ENCODE results near the gene ENTREP1.
"Not testable (repeated sequence)": the region's sequence is repeated elsewhere in the genome, so short reads cannot be mapped to it uniquely, and the experiment has no call there.

Gene ENTREP1

GRCh38 chr9:69420611-69421270, 95.7 kb downstream of the ENTREP1 start:
- DNase-seq: no peak

GRCh38 chr9:69421908-69422801, 97.1 kb downstream of the ENTREP1 start:
- DNase-seq: peak; percentile 25

DNA sequence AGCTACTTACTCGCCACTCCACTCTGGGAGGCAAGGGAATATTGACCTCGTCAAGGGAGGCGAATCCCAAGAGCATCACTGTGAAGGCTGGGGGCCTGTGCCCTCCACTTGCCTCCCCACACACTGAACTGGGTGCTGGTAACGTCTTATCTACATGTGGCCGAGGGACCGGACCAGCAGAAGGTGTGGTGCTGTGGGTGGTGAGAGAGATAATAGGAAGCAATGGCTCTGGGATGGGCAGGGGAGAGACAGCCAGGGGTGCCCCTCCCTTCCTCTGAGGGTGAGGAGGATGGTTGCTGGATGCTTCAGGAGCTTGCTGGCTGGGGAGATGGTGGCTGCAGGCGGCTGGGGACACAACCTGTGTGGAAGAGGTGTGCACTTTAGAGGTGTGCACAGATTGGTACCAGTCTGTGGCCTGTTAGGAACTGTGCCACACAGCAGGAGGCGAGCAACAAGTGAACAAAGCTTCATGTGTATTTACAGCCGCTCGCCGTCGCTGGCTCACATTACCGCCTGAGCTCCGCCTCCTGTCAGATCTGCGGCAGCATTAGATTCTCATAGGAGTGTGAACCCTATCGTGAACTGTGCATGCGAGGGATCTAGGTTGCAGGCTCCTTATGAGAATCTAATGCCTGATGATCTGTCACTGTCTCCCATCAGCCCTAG, 100.3 kb downstream of the ENTREP1 start:
- DNase-seq: no peak

DNA sequence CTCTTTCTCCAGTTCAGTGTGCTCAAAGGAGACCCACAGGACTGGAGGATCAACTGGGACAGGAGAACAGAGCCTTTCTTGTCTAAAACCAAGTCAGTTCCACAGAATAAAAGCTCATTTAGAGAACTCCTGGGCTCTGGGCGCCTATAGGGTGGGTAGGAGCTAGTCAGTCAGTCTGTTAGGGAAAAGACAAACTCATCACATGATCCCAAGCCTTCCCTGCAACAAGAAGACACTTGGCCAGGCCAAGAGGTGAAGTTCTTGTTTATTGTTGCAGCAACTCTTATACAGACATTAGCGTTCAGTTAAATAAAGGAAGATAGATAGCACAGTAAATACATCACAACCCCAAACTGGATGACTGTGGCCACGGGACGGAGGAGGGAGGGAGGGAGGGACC, 102.3 kb downstream of the ENTREP1 start:
- no peak for DNase-seq

- no peak for DNase-seq
These were observed 103.2 kb downstream of the ENTREP1 start for GRCh38 chr9:69428017-69428785.

DNA sequence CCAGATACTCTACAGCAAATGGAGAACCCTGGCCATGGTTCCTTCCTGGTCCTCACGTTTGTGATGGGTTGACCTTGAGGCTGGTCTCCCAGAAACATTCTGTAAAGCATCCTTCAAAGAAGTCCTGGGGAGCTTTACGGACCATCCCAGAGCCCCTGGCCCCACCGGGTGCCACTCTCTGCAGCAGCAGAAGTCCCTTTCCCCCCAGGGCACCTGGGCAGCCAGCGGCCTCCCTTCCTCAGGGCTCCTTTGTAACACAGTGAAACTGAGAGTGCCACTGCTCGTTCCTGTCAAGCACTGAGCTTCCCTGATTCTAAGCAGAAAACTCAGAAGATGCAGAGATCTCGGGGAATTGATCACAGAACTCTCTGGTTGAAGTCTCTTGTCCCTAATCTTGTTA, 104.3 kb downstream of the ENTREP1 start:
- no peak for DNase-seq

DNA sequence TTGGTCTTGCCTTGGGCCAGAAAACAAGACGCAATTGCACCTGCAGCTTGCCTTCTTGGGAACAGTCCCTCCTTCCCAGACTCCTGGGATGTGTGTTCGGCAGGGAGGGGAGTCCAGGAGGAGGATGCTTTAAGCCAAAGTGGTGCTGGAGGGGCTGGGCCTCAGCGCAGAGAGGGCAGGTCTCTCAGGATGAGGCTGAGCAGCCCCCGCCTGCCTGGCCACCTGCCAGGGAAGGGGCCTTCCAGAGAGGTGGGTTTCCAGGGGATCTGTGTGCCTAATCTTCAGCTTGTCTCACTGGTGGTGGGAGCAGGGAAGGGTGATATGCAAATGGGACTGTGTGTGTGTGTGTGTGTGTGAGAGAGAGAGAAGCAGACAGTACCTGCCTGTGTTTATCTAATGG, 105.2 kb downstream of the ENTREP1 start:
- DNase-seq: no peak

- no peak for DNase-seq
These were observed 106.2 kb downstream of the ENTREP1 start for GRCh38 chr9:69431203-69431602.

- no peak for DNase-seq
These were observed 106.8 kb downstream of the ENTREP1 start for GRCh38 chr9:69431777-69432176.

DNA sequence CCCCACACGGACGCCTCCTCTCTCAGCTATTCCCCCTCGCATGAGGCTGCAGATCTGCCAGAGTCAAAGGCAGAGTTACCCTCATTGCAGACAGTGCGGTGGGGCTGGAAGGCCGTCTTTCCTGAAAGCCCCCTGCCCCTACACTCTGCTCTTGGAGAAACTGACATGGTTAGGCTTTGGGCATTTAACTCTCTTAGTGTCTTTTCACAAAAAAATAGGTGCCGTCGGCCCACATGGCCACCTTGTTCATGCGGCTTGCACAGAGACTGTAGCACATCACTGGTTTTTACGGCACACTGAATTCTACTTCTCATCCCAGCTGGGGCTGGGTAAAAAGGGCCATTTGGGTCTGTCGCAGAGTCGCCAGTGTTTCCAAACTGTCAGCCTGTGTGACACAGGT, 107.6 kb downstream of the ENTREP1 start:
- DNase-seq: no peak

DNA sequence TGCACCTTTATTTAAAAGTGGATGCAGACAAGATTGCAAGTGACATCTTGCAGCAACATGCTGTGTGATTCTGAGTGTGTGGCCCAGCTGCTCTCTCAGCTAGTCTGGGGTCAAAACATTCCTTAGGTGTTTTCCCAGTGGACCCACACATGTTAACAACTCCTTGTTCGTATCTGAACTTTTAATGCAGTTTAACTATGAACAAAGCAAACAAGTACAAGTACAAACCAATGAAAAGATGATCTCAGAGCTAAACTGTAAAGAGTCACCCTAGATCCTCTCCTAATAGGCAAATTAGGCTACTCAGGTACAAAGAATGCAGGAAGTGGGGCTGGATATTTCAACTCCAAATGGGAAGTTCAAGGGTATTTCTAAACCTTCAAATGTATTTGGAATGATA, 108.4 kb downstream of the ENTREP1 start:
- DNase-seq: no peak

DNA sequence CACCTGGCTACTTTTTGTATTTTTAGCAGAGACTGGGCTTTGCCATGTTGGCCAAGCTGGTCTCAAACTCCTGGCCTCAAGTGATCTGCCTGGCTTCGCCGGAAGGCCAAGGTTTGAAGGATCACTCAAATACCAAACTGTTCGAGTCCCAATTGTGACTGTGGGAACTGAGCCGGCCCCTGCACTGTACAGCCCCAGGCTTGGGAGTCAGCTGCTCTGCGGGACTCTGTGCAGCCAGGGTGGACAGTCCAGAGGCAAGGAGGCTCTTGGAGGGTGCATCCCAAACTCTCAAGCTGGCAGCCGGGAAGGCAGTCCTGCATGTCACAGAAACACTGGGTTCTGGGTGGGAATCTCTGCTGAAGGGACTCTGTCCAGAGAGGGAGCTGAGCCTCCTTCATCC, 109.0 kb downstream of the ENTREP1 start:
- no peak for DNase-seq

DNA sequence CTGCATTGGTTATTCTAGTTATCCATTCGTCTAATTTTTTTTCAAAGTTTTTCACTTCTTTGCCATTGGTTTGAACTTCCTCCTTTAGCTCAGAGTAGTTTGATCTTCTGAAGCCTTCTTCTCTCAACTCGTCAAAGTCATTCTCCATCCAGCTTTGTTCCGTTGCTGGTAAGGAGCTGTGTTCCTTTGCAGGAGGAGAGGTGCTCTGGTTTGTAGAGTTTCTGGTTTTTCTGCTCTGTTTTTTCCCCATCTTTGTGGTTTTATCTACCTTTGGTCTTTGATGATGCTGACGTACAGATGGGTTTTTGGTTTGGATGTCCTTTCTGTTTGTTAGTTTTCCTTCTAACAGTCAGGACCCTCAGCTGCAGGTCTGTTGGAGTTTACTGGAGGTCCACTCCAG, 114.6 kb downstream of the ENTREP1 start:
- DNase-seq: not testable (repeated sequence)

DNA sequence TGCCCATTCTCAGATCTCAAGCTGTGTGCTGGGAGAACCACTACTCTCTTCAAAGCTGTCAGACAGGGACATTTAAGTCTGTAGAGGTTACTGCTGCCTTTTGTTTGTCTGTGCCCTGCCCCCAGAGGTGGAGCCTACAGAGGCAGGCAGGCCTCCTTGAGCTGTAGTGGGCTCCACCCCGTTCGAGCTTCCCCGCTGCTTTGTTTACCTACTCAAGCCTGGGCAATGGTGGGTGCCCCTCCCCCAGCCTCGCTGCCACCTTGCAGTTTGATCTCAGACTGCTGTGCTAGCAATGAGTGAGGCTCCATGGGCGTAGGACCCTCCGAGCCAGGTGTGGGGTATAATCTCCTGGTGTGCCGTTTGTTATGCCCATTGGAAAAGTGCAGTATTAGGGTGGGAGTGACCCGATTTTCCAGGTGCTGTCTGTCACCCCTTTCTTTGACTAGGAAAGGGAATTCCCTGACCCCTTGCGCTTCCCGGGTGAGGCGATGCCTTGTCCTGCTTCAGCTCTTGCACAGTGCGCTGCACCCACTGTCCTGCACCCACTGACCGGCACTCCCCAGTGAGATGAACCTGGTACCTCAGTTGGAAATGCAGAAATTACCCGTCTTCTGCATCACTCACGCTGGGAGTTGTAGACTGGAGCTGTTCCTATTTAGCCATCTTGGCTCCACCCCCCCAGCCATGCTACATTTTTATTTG, 115.4 kb downstream of the ENTREP1 start:
- not testable (repeated sequence) for DNase-seq
